Mesenteric fat pad (tissue), 1 donor: ENCODE measurements around the gene DNAJC1. TPM values are rescaled to one million over a fixed set of nuclear protein-coding genes. Genes with fewer than 3 reads are reported as not detected.
"Not testable (repeated sequence)": the region's sequence is repeated elsewhere in the genome, so short reads cannot be mapped to it uniquely, and the experiment has no call there.

Experiments used
- DNase-seq: peaks from one replicate; pipeline ENCODE4 v3.0.0-alpha.2; 2020; ENCODE audit warnings: low spot score
- long read RNA-seq: library from polyadenylated mRNA; unstranded; transcript quantifications from one replicate; pipeline ENCODE4 v2.0.0, GENCODE V29; 2020
- total RNA-seq: library from RNA; stranded (reverse); fragmentation: NEBNext Ultra II Directional; extraction: Animal tissue kit (Norgen Biotek cat#: 25700); gene quantifications from one replicate; pipeline ENCODE4 v1.2.1, GENCODE V29; 2021
- donor health status: DM: yes; HTN: yes; CAD: no.

The DNAJC1 gene, protein sequence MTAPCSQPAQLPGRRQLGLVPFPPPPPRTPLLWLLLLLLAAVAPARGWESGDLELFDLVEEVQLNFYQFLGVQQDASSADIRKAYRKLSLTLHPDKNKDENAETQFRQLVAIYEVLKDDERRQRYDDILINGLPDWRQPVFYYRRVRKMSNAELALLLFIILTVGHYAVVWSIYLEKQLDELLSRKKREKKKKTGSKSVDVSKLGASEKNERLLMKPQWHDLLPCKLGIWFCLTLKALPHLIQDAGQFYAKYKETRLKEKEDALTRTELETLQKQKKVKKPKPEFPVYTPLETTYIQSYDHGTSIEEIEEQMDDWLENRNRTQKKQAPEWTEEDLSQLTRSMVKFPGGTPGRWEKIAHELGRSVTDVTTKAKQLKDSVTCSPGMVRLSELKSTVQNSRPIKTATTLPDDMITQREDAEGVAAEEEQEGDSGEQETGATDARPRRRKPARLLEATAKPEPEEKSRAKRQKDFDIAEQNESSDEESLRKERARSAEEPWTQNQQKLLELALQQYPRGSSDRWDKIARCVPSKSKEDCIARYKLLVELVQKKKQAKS
- 28.2 TPM for total RNA-seq
- long read RNA-seq, transcript DNAJC1-202 (12 exons, 2,106 nt): major isoform, 11 of 33 reads
- long read RNA-seq, partial matches to known transcripts: 15 of 33 reads
- long read RNA-seq, other reads (novel, unspliced or antisense): 7 of 33 reads

DNA sequence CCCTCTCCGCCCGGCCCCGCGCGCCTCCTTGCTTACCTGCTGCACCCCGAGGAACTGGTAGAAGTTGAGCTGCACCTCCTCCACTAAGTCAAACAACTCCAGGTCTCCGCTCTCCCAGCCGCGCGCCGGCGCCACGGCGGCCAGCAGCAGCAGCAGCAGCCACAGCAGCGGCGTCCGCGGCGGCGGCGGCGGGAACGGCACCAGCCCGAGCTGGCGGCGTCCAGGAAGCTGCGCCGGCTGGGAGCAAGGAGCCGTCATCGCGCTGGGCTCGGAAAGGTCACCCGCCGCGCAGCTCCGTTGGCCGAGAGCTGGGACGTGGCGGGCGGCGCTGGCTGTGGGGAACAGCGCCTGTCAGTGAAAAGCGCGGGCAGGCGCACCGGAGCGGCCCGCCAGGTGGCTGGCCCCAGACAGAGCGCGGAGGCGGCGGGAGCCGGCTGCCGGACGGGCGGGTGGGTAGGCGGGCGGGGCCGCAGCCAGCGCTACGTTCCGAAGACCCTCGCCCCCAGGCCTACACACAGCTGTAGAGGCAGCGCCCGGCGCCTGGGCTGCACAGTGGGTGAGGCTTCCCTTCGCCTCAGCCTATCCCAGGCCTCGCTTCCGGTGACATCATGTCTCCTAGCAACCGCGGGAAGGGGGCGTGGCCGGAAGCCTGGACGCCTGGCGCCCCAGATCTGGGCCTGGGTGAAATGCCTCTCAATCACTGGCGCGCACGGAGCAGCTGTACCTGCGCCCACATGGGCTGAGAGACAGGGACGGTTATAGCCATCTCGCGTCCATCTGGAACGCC lies at the start of gene DNAJC1:
Gene DNAJC1 (minus strand): TSS at position 554 of the 787 bp plus-strand sequence. CDS start 296 bp downstream, at position 258.
- peak; percentile 99 for DNase-seq

DNA sequence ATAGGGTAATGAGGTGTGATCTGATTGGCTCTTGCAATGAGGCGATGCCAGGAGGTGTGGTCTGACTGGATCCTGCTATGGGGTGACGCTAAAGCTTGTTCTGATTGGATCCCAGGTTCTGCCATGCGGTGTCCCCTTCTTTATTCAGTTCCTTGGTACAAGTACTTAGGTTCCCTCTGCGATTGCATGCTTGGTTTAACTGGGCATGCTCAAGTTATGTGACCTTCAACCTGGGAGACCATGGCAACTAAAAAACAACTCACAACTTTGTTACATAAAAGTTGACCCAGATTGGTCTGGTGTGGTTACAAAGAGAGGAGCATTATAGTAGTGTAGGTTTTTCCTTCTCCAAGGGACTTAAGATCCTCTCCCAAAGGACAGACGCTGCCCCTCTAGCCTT lies 49.5 kb upstream of the DNAJC1 start:
- DNase-seq: no peak

- DNase-seq: no peak
Observed at GRCh38 chr10:22049635-22050034, 46.1 kb upstream of the DNAJC1 start.

DNA sequence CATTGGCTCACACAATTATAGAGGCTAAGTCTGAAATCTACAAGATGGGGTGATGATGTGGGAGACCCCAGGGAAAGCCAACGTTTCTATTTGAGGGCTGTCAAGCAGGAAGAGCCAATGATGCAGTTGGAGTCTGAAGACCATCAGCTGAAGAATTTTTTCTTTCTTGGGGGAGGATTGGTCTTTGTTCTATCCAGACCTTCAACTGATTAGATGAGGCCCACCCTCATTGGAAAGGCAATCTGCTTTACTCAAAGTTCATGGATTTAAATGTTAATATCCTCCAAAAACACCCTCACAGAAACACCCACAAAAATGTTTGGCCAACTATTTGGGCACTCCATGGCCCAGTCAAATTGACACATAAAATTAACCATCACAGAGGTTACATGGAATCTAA lies 44.3 kb upstream of the DNAJC1 start:
- no peak for DNase-seq

- no peak for DNase-seq
Observed at GRCh38 chr10:22043327-22043633, 39.8 kb upstream of the DNAJC1 start.

DNA sequence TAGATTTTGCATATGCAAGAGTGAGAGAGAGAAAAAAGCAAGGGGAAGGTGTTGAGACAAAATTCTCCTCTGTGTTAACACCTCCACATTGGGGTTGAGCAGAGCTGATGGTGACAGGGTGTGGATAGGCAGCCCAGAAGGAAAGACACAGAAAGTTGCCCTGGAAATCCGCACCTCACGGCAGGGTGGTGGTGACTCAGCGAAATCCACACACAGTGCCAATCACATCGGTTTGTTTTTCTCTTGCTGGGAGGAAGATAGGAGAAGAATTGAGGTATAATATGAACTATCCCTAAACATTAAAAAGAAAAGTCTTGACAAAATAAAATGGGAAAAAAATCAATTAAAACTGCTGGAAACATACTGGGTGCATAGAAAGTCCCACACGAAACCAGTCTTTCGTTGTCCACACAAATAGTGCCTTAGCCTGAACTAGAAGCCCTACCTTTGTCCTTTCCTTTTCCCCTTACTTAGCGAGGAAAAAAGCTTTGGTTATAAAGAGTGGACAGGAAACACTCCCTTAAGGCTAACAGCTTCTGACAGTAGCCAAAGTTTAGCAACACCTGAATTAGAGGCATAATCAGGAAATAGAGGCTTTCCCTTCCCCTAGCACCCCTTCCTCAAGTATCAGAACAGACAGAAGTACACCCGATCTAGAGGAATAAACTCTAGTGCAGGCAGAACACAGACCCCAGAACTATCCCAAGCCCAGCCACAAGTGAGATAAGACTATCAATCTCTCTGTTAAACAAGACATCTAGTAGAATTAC lies 39.2 kb upstream of the DNAJC1 start:
- no peak for DNase-seq

DNA sequence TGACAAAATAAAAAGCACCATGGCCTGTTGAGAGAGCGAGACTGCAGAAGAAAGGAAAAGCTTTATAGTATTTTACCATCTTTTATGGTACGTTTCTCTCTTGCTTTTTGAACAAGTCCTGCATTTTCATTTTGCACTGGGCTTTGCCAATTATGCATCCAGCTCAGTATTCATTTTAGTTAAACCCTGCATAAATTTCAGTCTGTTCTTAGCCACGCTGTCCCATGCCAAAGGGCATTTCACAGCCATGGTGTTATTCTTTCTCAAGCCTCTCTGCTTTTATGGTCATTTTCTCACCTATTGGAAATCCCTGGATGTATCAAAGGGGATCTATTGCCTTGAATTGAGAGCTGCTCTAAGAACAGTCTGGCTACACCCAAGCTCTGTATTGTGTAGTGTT lies 30.8 kb upstream of the DNAJC1 start:
- DNase-seq: no peak

GRCh38 chr10:22032268-22032667 lies 28.7 kb upstream of the DNAJC1 start:
- DNase-seq: not testable (repeated sequence)

GRCh38 chr10:22030421-22030820 lies 26.9 kb upstream of the DNAJC1 start:
- no peak for DNase-seq

GRCh38 chr10:22029445-22030236 lies 26.1 kb upstream of the DNAJC1 start:
- no peak for DNase-seq

- DNase-seq: no peak
Observed at GRCh38 chr10:22027364-22028238, 24.1 kb upstream of the DNAJC1 start.

DNA sequence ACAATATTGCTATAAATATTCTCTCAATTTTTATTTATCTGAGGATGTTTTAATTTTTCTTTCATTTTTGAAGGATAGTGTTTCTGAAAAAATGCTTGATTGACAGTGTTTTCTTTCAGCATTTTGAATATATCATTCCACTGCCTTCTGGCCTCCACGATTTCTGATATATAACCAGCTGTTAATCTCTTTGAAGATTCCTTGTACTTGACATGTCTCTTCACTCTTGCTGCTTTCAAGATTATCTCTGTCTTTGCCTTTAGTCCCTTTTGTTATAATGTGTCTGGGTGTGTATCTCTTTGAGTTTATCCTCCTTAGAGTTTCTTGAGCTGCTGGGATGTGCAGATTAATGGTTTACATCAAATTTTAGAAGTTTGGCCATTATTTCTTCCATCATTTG lies 22.8 kb upstream of the DNAJC1 start:
- DNase-seq: no peak

GRCh38 chr10:22023508-22023907 lies 20.0 kb upstream of the DNAJC1 start:
- no peak for DNase-seq

- DNase-seq: no peak
Observed at GRCh38 chr10:22022257-22023032, 18.9 kb upstream of the DNAJC1 start.

DNA sequence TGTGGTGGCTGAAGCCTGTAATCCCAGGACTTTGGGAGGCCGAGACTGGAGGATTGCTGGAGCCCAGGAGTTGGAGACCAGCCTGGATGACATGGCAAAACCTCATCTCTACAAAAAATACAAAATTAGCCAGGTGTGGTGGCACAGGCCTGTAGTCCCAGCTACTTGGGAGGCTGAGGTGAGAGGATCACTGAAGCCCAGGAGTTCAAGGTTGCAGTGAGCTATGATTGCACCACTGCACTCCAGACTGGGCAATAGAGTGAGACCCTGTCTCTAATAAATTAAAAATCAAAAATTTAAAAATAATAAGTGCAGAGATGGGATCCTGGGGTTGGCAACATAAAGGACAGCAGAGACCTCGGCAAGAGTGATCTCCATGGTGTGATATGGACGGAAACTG lies 17.6 kb upstream of the DNAJC1 start:
- DNase-seq: not testable (repeated sequence)

- no peak for DNase-seq
Observed at GRCh38 chr10:22017283-22018020, 13.9 kb upstream of the DNAJC1 start.

- DNase-seq: no peak
Observed at GRCh38 chr10:22016046-22016705, 12.6 kb upstream of the DNAJC1 start.
